ENCODE measurements around the gene ENTPD1.
"Not testable (repeated sequence)": the region's sequence is repeated elsewhere in the genome, so short reads cannot be mapped to it uniquely, and the experiment has no call there.

ENTPD1 gene

DNA sequence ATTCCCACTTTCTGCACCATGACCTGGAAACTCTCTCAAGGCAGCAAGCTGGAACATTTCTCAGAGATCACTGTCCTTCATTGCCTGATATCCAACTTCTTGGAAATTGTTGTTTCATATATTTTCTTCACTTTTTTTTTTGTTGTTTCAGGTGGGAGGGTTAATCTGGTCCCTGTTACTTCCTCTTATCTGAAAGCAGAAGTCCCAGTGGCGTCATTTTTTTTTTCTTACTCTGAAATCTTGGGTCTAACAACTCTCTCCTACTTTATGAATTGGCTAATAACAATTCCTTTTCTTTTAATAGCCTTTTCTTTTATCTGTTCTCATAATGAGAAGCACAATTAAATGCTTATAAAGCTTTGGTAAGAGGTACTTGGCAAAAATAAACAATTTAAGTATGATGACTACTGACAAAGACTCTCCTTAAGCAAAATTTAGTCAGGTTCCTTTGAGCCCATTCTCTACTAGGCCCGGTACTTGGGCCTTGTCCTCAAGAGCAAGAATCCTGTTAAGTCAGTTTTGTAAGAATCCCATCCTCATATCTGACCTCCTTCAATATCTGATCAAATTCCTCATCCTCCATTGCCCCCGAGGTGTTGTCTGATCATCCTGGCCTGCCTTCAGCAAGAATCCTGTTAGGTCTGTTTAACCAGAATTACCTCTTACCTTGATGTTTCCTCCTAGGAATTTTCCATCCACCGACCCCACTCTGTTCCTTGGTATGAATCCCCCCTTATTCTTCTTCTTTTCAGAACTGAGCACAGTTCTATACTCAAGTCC, 140.3 kb downstream of the ENTPD1 start:
- H3K4me3 ChIP-seq (ENCODE audit: control insufficient read depth, low read depth, low read length), result no peak overlapping the region
- TF ChIP-seq, protein P1, sequence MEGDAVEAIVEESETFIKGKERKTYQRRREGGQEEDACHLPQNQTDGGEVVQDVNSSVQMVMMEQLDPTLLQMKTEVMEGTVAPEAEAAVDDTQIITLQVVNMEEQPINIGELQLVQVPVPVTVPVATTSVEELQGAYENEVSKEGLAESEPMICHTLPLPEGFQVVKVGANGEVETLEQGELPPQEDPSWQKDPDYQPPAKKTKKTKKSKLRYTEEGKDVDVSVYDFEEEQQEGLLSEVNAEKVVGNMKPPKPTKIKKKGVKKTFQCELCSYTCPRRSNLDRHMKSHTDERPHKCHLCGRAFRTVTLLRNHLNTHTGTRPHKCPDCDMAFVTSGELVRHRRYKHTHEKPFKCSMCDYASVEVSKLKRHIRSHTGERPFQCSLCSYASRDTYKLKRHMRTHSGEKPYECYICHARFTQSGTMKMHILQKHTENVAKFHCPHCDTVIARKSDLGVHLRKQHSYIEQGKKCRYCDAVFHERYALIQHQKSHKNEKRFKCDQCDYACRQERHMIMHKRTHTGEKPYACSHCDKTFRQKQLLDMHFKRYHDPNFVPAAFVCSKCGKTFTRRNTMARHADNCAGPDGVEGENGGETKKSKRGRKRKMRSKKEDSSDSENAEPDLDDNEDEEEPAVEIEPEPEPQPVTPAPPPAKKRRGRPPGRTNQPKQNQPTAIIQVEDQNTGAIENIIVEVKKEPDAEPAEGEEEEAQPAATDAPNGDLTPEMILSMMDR (IDR thresholded peaks at IDR 0.05; ENCODE audit: control insufficient read depth, insufficient read depth, low read depth, low read length, missing control alignments), result no peak
- no peak for DNase-seq (ENCODE audit: low read depth)

DNA sequence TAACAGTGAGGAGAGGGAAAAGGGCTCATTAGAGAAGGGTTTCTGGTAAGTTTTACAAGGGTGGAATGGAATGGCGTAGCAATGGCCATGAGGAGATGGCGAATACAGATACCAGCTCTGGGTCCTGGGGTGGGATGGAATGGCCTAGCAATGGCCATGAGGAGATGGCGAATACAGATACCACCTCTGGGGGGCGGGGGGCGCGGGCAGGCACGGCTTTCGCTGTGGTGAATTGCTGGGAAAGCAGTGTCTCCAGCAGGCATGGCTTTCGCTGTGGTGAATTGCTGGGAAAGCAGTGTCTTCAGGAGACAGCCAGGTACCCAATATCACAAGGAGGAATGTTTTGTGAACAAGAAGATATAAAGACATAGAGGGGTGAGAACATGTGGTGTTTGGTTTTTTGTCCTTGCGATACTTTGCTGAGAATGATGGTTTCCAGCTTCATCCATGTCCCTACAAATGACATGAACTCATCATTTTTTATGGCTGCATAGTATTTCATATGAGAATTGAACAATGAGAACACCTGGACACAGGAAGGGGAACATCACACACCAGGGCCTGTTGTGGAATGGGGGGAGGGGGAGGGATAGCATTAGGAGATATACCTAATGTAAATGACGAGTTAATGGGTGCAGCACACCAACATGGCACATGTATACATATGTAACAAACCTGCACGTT, 150.1 kb downstream of the ENTPD1 start:
- not testable (repeated sequence) for H3K4me3 ChIP-seq (ENCODE audit: control insufficient read depth, low read depth, low read length); DNase-seq (ENCODE audit: low read depth)

DNA sequence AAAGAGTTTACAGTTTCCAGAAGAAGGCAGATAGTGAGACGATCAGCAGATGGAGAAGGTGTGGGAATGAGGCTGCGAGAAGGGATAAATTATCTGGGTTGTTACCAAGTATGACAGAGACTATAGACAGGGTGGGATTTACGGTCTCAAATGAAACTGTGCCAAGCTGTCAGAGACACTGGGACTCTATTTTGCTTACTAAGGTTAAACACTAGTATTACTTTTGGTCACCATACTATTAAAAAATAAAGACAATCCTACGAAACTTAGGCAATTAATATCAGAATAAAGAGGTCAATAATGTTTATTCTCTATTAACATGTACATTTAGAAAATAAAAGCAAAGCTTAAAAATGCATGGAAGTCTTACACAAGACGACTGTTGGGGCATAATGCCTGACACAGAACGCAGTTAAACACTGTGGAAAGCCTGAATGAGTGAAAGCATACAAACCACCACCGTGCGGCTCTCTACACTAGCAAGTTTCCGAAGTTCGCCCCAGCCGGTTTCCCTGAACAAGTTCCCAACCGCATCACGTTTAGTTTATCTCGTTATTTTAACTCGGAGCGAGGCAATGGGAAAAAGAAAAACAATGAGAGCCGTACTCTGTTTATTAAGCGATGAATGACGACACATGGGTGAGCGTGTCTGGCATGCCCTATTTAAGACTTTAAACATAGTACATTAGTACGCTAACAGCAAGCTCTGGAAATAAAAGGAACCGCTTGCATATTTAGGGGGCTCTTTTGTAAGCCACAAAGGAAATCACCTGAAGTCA, 150.9 kb downstream of the ENTPD1 start:
- TF ChIP-seq, protein P1 (IDR thresholded peaks at IDR 0.05; ENCODE audit: control insufficient read depth, insufficient read depth, low read depth, low read length, missing control alignments), result peak; percentile 30
- DNase-seq (ENCODE audit: low read depth), result peak; percentile 18
- H3K4me3 ChIP-seq (ENCODE audit: control insufficient read depth, low read depth, low read length), result peak overlapping the region; percentile 84

DNA sequence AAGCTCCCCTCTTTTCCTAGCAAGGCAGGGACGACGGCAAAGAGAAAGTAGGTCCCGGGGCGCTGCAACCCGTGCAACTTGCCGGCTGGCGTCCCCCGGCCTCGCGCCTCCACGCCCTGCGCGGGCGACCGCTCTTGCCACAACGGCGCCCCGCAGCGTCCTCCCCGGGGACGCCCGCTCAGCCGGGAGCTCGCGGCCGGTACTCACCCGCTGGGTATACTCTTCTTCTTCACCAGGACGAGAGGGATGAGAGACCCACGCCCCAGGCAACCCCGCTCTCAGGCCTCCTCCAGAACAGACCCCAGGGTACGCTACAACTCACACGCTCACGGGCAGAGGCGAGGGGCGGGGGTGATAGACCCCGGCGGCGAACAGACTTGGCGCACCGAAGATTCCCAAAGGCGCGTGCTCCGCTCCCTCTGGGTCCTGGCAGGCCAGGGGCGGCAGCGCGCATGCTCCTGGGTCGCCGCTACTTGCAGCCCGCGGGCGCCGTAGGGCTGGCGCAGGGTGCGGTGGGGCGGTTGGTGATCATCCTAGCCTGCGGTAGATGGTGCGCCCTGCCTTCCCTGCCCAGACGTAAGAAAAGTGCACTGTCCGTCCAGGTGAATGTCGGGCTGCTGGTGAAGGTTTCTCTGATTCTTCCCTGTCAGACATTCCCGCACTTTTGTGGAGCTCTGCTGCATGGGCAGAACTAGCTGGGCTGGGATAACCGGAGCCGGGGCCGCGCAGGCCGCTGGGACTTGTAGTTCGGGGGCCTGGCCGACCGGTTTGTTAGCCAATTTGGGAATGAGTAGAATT, 151.7 kb downstream of the ENTPD1 start, which contains the start of gene CC2D2B:
TSS of gene CC2D2B (plus strand) at position 520 of the 798 bp plus-strand sequence. CDS start 3,349 bp downstream, outside the sequence.
- TF ChIP-seq, protein P1 (IDR thresholded peaks at IDR 0.05; ENCODE audit: control insufficient read depth, insufficient read depth, low read depth, low read length, missing control alignments), result no peak
- peak; percentile 29 for DNase-seq (ENCODE audit: low read depth)
- H3K4me3 ChIP-seq (ENCODE audit: control insufficient read depth, low read depth, low read length), result peak within 1 kb of the TSS; percentile 84

DNA sequence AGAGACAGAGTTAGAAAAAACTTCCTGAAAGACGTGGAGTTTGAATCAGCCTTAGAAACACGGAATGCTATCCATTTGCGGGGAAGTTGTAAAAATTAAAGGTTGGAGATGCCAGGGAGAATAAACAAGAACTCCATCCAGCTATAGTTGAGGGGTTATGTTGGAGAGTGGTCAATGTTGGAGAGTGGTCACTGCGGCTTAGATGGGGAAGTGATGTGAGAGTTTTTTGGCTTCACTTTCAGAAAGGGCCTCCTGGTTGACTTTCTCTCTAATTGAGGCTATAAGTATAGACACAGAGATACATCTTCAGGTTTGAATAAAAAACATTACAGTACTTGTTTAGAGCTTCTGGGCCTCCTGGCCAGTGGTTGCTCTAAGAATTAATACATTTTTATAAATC, 152.5 kb downstream of the ENTPD1 start:
- DNase-seq (ENCODE audit: low read depth), result no peak
- TF ChIP-seq, protein P1 (IDR thresholded peaks at IDR 0.05; ENCODE audit: control insufficient read depth, insufficient read depth, low read depth, low read length, missing control alignments), result no peak

DNA sequence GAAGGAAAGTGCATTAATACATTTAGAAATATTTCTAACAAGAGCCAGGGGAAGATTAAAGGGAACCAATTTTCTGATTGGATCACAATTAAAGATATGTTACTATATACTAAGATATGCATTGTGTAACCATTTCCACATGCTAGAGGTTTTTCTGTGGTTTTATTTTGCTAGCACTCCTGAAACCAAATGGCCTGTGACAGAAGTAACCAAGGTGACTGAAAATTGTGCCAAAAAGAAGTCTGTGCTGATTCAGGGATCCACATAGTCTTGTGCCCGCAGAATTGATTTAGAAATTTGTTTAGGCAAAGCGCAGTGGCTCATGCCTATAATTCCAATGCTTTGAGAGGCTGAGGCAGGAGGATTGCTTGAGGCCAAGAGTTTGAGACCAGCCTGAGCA, 153.6 kb downstream of the ENTPD1 start:
- H3K4me3 ChIP-seq (ENCODE audit: control insufficient read depth, low read depth, low read length), result no peak overlapping the region
- DNase-seq (ENCODE audit: low read depth), result no peak
- TF ChIP-seq, protein P1 (IDR thresholded peaks at IDR 0.05; ENCODE audit: control insufficient read depth, insufficient read depth, low read depth, low read length, missing control alignments), result no peak

More for the DNA sequence above, 152.5 kb downstream of the ENTPD1 start:
- H3K4me3 ChIP-seq (ENCODE audit: control insufficient read depth, low read depth, low read length), result no peak overlapping the region

DNA sequence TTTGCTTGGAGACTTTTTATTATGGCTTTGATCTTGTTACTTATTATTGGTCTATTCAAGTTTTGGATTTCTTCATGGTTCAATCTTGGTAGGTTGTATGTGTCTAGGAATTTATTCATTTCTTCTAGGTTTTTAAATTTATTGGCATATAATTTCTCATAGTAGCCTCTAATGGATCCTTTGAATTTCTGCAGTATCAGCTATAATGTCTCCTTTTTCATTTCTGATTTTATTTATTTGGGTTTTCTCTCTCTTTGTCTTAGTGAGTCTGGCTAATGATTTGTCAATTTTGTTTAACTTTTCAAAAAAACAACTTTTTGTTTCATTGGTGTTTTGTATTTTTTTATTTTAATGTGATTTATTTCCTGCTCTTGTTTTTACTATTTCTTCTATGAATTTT, 160.1 kb downstream of the ENTPD1 start:
- not testable (repeated sequence) for H3K4me3 ChIP-seq (ENCODE audit: control insufficient read depth, low read depth, low read length); DNase-seq (ENCODE audit: low read depth)

All from AG09309 (cell line).